ENCODE results near the gene NEBL. TPM values are rescaled to one million over a fixed set of nuclear protein-coding genes. Genes with fewer than 3 reads are reported as not detected.
"Not testable (repeated sequence)": the region's sequence is repeated elsewhere in the genome, so short reads cannot be mapped to it uniquely, and the experiment has no call there.

The NEBL gene, protein sequence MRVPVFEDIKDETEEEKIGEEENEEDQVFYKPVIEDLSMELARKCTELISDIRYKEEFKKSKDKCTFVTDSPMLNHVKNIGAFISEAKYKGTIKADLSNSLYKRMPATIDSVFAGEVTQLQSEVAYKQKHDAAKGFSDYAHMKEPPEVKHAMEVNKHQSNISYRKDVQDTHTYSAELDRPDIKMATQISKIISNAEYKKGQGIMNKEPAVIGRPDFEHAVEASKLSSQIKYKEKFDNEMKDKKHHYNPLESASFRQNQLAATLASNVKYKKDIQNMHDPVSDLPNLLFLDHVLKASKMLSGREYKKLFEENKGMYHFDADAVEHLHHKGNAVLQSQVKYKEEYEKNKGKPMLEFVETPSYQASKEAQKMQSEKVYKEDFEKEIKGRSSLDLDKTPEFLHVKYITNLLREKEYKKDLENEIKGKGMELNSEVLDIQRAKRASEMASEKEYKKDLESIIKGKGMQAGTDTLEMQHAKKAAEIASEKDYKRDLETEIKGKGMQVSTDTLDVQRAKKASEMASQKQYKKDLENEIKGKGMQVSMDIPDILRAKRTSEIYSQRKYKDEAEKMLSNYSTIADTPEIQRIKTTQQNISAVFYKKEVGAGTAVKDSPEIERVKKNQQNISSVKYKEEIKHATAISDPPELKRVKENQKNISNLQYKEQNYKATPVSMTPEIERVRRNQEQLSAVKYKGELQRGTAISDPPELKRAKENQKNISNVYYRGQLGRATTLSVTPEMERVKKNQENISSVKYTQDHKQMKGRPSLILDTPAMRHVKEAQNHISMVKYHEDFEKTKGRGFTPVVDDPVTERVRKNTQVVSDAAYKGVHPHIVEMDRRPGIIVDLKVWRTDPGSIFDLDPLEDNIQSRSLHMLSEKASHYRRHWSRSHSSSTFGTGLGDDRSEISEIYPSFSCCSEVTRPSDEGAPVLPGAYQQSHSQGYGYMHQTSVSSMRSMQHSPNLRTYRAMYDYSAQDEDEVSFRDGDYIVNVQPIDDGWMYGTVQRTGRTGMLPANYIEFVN
- polyA plus RNA-seq (2011; rRNA removed) (0.04 and 0.10 TPM in 2 replicates), polyA minus RNA-seq (2011; rRNA and poly(A)+ RNA removed) (0.04 and 0.05 TPM in 2 replicates)

DNA sequence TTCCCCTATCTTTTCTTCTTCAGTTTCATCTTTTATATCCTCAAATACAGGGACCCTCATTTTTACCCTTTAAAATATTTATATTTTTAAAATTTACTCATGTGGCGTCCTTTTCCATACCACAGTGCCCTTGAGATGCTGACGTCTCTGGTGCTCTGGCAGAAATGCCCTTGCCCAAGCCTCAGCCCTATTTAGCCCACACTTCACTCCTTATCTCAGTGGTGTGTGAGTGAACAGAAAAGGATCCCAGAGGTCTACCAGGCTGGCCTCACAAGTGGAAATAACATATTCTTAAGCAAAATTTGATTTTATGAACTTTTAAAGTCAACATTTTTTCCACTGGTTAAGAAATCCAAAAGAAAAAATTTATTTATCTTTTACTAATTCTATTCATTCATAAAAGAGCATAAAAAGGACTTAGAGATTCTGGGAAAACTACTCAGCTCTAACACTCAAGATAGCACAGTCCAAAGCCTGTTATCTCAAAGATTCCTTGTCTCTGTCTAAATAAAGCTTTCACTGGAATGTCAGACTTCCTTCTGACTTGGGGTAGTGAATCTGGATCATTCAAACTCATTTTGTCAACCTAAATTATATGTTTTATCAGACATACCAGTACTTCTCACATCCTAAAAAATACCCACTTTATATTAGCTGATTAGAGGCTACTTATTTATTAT is at the start of gene NEBL:
TSS of gene NEBL (minus strand) at position 166 of the 680 bp plus-strand sequence. CDS start at position 60, 106 bp downstream.
- no peak for DNase-seq (ENCODE audit: low read depth, low spot score)
- TF ChIP-seq, protein P1, sequence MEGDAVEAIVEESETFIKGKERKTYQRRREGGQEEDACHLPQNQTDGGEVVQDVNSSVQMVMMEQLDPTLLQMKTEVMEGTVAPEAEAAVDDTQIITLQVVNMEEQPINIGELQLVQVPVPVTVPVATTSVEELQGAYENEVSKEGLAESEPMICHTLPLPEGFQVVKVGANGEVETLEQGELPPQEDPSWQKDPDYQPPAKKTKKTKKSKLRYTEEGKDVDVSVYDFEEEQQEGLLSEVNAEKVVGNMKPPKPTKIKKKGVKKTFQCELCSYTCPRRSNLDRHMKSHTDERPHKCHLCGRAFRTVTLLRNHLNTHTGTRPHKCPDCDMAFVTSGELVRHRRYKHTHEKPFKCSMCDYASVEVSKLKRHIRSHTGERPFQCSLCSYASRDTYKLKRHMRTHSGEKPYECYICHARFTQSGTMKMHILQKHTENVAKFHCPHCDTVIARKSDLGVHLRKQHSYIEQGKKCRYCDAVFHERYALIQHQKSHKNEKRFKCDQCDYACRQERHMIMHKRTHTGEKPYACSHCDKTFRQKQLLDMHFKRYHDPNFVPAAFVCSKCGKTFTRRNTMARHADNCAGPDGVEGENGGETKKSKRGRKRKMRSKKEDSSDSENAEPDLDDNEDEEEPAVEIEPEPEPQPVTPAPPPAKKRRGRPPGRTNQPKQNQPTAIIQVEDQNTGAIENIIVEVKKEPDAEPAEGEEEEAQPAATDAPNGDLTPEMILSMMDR (IDR thresholded peaks at IDR 0.05; ENCODE audit: low read depth, low read length), result no peak
- CTCF ChIA-PET, result no interaction called here

GRCh38 chr10:20945546-20946332 is 48.6 kb upstream of the NEBL start:
- Histone ChIP-seq H3K4me3 (ENCODE audit: low read depth, low read length) (no peak overlapping the region), H3K27ac (ENCODE audit: low read depth, low read length) (no peak overlapping the region), H3K9me3 (ENCODE audit: control insufficient read depth, insufficient read depth, low read length) (no peaks in the 10 kb centered on the region), H3K27me3 (ENCODE audit: control insufficient read depth, insufficient read depth, low read length) (no peaks in the 10 kb centered on the region)
- POLR2A ChIA-PET, result no interaction called here
- no peak for DNase-seq (ENCODE audit: low read depth, low spot score)
- CTCF ChIA-PET, result no interaction called here
- TF ChIP-seq, protein P1 (IDR thresholded peaks at IDR 0.05; ENCODE audit: low read depth, low read length), result no peak

More for the DNA sequence above, at the start of gene NEBL:
- no peak within 1 kb of the TSS for H3K4me3 ChIP-seq (ENCODE audit: low read depth, low read length)
- H3K27me3 ChIP-seq (ENCODE audit: control insufficient read depth, insufficient read depth, low read length), result no peaks in the 10 kb centered on the region
- POLR2A ChIA-PET, result no interaction called here
- no peak within 1 kb of the TSS for H3K27ac ChIP-seq (ENCODE audit: low read depth, low read length)
- no peaks in the 10 kb centered on the region for H3K9me3 ChIP-seq (ENCODE audit: control insufficient read depth, insufficient read depth, low read length)

GRCh38 chr10:20944789-20945502 is 47.8 kb upstream of the NEBL start:
- no peaks in the 10 kb centered on the region for H3K27me3 ChIP-seq (ENCODE audit: control insufficient read depth, insufficient read depth, low read length)
- ChIA-PET CTCF (no interaction called here), POLR2A (no interaction called here)
- no peak overlapping the region for H3K27ac ChIP-seq (ENCODE audit: low read depth, low read length)
- DNase-seq (ENCODE audit: low read depth, low spot score), result no peak
- H3K4me3 ChIP-seq (ENCODE audit: low read depth, low read length), result no peak overlapping the region
- no peaks in the 10 kb centered on the region for H3K9me3 ChIP-seq (ENCODE audit: control insufficient read depth, insufficient read depth, low read length)
- TF ChIP-seq, protein P1 (IDR thresholded peaks at IDR 0.05; ENCODE audit: low read depth, low read length), result no peak

- H3K4me3 ChIP-seq (ENCODE audit: low read depth, low read length); CTCF ChIA-PET; H3K27me3 ChIP-seq (ENCODE audit: control insufficient read depth, insufficient read depth, low read length); H3K9me3 ChIP-seq (ENCODE audit: control insufficient read depth, insufficient read depth, low read length); POLR2A ChIA-PET; H3K27ac ChIP-seq (ENCODE audit: low read depth, low read length); DNase-seq (ENCODE audit: low read depth, low spot score): not testable (repeated sequence)
These were observed 42.3 kb upstream of the NEBL start for GRCh38 chr10:20939414-20939813.
